Epithelial cell of esophagus (primary cell): ENCODE measurements around the gene KIFC1.

ENCODE experiments used
- DNase-seq: peaks from one replicate; pipeline ENCODE4 v3.0.0; 2010; ENCODE audit warnings: low read depth
- H3K4me3 ChIP-seq: 2 replicates; pipeline ENCODE4 v1.5.1; 2011; ENCODE audit warnings: mild to moderate bottlenecking, low read length, control low read depth
- TF ChIP-seq, protein P1 (sequence below): IDR thresholded peaks from 2 replicates; pipeline ENCODE4 v1.5.1; 2011; ENCODE audit warnings: low read depth, mild to moderate bottlenecking, low read length, control low read depth, inconsistent platforms; ENCODE audit not compliant: insufficient read depth; ENCODE audit errors: missing control alignments

The KIFC1 gene

DNA sequence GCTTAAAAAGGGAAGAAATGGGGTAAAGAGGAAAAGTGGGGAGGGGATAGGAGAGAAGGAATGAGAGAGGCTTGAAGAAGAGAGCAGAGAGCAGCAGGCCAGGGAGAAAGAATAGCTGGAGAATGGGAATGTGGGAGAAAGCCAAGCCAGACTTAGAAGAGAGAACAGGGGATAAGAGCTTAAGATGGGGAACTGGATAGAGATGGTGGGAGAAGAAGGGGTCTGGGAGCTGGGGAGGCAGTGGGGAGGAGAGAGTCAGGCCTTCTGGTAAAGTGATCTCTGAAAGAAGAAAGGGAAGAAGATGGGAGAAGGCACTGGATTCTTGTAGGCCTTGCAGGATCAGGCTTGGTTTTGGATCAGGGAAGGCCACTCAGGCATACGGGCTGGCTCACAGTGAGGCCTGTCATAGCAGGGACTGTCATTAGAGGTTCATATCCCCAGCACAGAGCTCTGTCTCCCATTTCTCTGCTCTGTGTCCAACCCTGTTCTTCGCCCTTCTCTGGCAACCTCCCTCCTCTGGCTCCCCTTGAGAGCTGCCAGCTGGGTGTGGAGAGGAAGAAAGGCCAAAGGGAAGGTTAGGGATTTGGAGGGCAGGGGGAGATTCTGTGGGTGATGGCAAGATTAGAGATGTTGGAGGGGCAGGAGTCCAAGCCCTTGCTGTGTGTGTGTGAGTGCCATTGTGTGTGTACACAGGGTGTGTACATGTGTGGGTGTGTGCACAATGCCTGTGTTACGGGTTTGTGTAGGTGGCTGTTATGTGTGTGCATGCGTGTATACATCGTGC is 37.5 kb downstream of the KIFC1 start:
- DNase-seq, result no peak
- H3K4me3 ChIP-seq, result no peak overlapping the region
- TF ChIP-seq, protein P1, sequence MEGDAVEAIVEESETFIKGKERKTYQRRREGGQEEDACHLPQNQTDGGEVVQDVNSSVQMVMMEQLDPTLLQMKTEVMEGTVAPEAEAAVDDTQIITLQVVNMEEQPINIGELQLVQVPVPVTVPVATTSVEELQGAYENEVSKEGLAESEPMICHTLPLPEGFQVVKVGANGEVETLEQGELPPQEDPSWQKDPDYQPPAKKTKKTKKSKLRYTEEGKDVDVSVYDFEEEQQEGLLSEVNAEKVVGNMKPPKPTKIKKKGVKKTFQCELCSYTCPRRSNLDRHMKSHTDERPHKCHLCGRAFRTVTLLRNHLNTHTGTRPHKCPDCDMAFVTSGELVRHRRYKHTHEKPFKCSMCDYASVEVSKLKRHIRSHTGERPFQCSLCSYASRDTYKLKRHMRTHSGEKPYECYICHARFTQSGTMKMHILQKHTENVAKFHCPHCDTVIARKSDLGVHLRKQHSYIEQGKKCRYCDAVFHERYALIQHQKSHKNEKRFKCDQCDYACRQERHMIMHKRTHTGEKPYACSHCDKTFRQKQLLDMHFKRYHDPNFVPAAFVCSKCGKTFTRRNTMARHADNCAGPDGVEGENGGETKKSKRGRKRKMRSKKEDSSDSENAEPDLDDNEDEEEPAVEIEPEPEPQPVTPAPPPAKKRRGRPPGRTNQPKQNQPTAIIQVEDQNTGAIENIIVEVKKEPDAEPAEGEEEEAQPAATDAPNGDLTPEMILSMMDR, result no peak

DNA sequence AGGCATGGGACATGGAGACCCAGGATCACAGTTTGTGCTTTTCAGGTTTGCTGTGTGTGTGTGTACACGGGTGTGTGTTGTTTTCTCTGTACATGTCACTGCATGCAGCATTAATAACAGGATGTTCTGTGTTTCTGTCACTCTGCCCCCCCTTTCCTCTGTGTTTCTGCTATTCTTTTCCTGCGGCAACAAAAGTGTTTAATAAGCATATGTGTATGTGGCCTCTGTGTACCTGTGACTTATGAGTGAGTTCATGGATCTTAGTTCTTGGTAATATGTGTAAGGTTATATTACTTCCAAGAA is 38.1 kb downstream of the KIFC1 start:
- TF ChIP-seq, protein P1, result no peak
- H3K4me3 ChIP-seq, result no peak overlapping the region
- DNase-seq, result peak; percentile 46

DNA sequence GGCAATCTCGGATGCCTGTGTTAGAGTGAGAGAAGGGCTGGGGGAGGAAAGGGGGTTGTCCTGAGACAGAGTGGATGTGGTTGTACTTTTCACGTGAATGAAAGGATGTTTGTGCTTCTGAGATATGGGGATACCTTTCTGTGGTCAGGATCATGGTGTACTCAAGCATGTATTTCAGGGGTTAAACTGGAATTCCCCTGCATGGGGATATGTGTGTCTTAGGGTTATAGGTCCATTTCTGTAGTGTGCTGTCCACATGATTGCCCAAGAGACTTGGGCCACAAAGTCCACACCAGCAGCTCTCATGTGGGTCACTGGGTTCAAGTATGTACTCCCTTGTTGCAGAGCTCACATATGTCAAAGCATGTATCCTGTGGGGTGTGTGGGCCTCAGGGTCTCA is 38.7 kb downstream of the KIFC1 start:
- no peak for DNase-seq
- TF ChIP-seq, protein P1, result no peak
- H3K4me3 ChIP-seq, result no peak overlapping the region

DNA sequence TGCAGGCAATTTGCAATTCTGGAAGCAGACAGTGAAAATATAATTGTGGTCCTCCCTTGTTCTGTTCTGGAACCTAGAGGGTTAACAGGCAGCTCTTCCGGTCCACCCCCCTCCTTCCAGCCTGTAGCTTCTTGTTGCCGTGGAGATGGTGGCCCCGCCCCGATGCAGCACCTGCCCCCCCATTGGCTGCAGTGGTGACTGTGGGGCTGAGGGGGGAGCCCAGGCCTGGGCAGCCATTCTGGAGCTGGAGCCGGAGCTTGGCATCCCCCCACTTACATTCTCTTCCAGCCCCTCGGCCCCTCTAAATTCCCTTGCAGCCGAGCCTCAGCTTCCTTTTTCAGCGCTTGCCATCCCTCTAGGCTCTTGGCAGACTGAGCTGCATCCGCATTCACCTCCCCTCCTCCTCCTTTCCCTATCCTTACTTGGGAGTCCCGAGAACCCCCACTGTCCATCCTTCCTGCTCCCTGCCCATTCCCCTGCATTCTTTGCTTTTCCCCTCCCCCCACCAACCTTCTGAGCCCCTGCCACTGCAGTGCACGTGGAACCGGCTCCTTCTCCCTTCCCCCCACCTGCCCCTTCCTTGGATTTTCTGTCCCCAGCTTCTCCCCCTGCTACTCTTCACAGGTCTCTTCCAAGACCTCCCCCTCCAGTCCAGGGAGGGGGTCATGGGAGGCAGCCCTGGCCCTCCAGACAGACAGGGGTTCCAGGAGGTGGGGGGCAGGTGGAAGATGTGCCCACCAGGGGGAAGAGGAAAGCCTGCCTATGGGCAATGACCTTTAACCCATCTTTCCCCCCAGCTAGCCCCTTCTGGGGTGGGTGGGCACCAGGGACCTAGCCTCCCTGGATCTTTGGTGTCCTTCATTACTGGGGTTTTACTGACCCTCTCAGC is 39.6 kb downstream of the KIFC1 start:
- H3K4me3 ChIP-seq, result no peak overlapping the region
- DNase-seq, result peak; percentile 53
- TF ChIP-seq, protein P1, result no peak

DNA sequence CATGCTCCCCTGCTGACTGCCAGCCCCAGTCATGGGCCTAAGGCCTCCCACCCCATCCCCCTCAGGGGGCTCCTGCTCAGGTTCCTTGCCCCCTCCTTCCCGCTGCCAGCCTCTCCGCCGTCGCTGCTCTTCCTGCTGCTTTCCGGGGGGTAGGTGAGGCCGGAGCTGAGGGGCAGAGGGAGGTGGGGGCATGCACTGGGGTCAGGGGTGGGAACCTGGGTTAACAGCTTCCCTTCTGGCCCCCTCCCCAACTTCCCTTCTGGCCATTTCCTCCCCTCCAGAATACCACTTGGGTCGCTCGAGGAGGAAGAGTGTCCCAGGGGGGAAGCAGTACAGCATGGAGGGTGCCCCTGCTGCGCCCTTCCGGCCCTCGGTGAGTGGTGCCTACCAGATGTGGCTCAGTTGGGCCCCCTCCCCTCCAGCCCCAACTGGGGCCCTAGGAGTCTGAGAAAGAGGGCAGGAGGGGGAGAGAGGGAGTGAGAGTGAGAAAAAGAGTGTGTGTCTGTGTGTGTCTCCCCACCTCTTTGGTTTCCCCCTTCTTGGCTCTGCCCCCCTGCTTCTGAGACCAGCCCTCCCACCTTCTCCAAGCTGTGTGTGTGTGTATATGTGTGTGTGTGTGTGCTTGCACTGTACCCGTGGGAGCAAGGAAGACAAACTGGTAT is 40.4 kb downstream of the KIFC1 start:
- DNase-seq, result no peak
- TF ChIP-seq, protein P1, result no peak
- H3K4me3 ChIP-seq, result no peak overlapping the region

DNA sequence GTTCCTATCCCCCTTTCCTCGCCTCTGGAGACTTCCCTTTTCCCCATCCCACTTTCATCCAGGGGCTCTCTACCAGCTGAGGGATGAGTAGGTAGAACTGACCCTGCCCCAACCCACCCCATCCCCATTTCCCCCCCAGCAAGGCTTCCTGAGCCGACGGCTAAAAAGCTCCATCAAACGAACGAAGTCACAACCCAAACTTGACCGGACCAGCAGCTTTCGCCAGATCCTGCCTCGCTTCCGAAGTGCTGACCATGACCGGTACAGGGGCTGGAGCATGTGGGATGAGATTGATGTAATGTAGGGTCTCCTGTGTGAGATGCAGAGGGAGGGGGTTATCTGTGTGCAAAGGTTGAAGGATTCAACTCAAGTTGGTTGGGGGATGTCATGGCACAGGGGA is 40.9 kb downstream of the KIFC1 start:
- no peak overlapping the region for H3K4me3 ChIP-seq
- TF ChIP-seq, protein P1, result no peak
- no peak for DNase-seq
